Adrenal gland (tissue), 5 donors: ENCODE measurements around the gene NARF.

ENCODE experiments used
- CTCF ChIP-seq, 6 experiments: fragments of 450-650 bp in 4 of 6; fragments of 200-600 bp in 2 of 6; sonication (generic) in 1 of 6; IDR thresholded peaks; 1 replicate in 5 of 6; 2 replicates in 1 of 6; pipeline versions ENCODE4 v1.5.1 to v1.8.0; 2016 to 2021; ENCODE audit warnings: antibody characterized with exemption in 6 of 6, mild to moderate bottlenecking in 2 of 6, moderate library complexity in 1 of 6
- POLR2A ChIP-seq, 2 donors: fragments of 450-650 bp; IDR thresholded peaks; one replicate each; pipeline ENCODE4 v1.6.1; 2017; ENCODE audit warnings: antibody characterized with exemption in 2 of 2, mild to moderate bottlenecking in 2 of 2, moderate library complexity in 1 of 2
- donor health status: DM: no; HTN: no; CAD: no.

- TF ChIP-seq POLR2A (IDR thresholded peaks at IDR 0.05) (no peak), CTCF (IDR thresholded peaks at IDR 0.05) (no peak)
Observed at GRCh38 chr17:82527898-82528297, 69.4 kb downstream of the NARF start.
